ENCODE measurements around the gene ERCC8.

GRCh38 chr5:60870857-60871256, 74.0 kb downstream of the ERCC8 start:
- TF ChIP-seq CTCF (conservative IDR thresholded peaks at IDR 0.05; ENCODE audit: low read length) (no peak), EZH2phosphoT487 (IDR thresholded peaks at IDR 0.05; ENCODE audit: borderline replicate concordance) (no peak)
